HG03060 (cell line): ENCODE measurements around the gene TBCE.

Source experiments
- ATAC-seq: cut with Tn5 transposase; IDR thresholded peaks from one replicate; pipeline ENCODE4 v1.9.1; 2021; ENCODE audit warnings: low read depth, moderate number of reproducible peaks; ENCODE audit not compliant: unreplicated experiment

Gene TBCE, protein sequence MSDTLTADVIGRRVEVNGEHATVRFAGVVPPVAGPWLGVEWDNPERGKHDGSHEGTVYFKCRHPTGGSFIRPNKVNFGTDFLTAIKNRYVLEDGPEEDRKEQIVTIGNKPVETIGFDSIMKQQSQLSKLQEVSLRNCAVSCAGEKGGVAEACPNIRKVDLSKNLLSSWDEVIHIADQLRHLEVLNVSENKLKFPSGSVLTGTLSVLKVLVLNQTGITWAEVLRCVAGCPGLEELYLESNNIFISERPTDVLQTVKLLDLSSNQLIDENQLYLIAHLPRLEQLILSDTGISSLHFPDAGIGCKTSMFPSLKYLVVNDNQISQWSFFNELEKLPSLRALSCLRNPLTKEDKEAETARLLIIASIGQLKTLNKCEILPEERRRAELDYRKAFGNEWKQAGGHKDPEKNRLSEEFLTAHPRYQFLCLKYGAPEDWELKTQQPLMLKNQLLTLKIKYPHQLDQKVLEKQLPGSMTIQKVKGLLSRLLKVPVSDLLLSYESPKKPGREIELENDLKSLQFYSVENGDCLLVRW

GRCh38 chr1:235367000-235367908, at the start of gene TBCE:
TBCE (plus strand) TSS chr1:235367427; CDS start chr1:235380050, 12,623 bp downstream.
- peak; percentile 96 for ATAC-seq

- no peak for ATAC-seq
Observed at GRCh38 chr1:235319255-235319654, 48.0 kb upstream of the TBCE start.

DNA sequence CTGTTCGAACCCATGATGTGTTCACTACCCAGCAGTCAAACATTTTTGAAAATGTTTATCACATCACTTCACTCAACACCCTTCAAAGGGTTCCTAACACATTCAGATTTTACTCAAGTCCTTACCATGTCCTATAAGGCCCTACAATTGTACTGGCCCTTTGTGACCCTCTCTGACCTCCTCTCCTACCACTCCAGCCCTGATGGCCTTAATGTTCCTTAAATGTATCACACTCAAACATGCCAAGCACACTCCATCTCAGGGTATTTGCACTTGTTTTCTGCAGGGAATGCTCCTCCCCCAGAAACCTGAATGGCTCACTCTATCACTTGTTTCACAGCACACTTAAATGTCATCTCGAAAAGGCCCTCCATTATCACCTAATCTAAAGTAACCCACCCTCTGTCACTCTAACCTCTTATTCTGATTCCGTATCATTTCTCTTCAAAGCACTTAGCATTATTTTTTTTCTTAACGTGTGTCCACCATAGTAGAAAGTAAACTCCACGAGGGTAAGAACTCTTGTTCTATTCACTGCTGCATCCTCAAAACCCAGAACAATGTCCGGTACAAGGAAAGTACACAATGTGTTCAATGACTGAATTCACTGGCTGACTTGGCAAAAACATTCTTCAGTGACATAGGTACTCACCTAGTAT, 46.6 kb upstream of the TBCE start:
- ATAC-seq = no peak

DNA sequence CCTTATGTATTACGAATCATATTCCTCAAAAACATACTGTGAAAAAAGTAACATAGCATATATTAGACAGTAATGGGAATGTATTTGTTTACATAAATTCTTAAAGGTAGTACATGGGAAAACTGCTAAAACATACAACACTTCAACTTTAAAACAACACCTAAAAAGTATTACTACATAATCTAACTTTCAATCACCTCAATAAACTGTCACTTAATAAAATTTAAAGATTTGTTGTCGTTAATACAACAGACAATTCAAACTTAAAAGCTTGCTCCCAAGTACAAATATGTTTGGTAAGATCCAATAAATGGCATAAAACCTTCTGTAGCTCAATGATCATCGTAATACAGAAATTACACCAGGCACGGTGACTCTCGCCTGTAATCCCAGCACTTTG, 42.9 kb upstream of the TBCE start:
- no peak for ATAC-seq

GRCh38 chr1:235325139-235325538, 42.1 kb upstream of the TBCE start:
- ATAC-seq = no peak

DNA sequence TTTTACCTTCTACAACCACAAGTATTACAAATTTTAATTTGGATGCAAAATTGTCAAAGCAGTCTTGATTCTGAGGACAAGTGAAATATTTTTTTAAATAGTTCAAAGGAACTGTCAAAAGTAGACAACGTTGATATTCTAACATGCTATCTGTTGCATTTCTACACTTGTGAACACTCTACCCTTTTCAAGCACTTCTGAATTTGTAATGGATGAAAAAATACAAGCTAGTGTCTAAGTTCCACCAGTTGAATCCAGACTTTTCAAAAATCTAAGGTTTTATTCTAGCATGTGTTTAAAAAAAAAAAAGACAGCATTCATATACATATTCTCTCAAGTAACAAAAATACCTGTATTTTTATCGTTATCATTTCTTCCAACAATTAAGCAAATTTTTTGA, 41.4 kb upstream of the TBCE start:
- no peak for ATAC-seq

- no peak for ATAC-seq
Observed at GRCh38 chr1:235326719-235327558, 40.3 kb upstream of the TBCE start.

- no peak for ATAC-seq
Observed at GRCh38 chr1:235327559-235328270, 39.5 kb upstream of the TBCE start, which contains the start of gene ARID4B. ARID4B (minus strand) TSS chr1:235328179; CDS start chr1:235326919, 1,260 bp downstream.

DNA sequence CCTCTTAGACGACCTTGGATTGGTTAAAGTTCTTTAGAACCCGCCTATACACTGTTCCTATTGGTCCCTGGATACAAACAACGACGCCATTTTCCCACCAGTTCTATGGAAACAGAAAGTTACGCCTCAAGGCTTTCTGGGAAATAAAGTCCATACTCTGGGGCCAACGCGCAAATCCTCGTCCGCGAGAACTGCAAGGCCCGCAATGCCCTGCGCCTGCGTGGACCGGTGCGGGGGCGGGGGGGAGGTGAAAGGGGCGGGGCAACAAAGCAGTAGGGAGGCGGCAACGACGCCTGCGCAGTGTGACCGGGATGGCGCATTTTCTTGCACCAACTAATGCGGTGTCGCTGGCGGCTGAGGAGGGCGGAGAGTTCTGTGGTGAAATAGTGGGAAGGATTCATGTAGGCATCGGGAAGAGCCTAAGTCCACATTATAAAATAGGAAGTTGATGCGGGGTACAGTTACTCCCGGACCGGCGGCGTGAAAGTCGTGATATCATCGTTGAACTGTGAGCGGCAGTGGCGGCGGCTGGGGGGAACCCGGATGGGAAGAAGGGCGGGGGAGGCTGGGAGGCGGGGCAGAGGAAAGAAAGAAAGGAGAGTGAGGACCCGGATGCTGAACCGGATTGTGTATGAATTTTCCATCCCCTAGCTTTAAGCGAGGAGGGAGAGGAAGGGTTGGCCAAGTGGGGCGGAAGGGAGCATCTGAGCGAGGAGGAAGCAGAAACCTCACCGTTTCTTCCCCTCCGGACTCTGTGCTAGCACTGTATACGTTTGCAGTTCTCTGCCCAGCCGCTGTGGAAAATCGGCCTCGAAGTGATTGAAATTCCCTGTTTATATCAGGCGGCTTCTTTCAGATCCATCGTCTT, 38.7 kb upstream of the TBCE start, which contains the start of gene GGPS1:
Gene GGPS1, plus strand, starts transcription at position 300 of the 868 bp plus-strand sequence. CDS start 6,695 bp downstream, outside the sequence.
- peak; percentile 73 for ATAC-seq

GRCh38 chr1:235329139-235329902, 37.9 kb upstream of the TBCE start:
- ATAC-seq = peak; percentile 11

GRCh38 chr1:235330918-235331285, 36.3 kb upstream of the TBCE start:
- ATAC-seq = no peak

DNA sequence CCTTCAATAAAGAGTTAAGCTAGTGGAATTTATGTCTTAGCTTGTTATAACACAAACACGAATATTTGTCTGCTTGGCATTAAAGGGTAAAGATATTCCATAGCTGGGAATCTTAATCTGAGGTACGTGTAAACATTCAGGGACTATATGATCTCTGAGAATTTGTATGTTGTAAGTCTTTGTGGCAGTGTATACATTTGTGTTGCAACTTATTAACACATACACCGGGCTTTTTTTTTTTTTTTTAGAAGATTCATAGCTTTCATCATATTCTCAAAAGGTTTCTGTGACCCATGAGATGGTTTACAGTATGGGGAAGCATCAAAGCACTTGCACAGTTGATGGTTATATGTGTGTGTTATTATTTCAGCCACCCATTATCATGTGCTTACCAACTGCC, 35.8 kb upstream of the TBCE start:
- ATAC-seq = no peak

- no peak for ATAC-seq
Observed at GRCh38 chr1:235336903-235337302, 30.3 kb upstream of the TBCE start.

- no peak for ATAC-seq
Observed at GRCh38 chr1:235339746-235340145, 27.5 kb upstream of the TBCE start.

- ATAC-seq = no peak
Observed at GRCh38 chr1:235341334-235341733, 25.9 kb upstream of the TBCE start.

GRCh38 chr1:235342039-235342438, 25.2 kb upstream of the TBCE start:
- ATAC-seq = no peak

DNA sequence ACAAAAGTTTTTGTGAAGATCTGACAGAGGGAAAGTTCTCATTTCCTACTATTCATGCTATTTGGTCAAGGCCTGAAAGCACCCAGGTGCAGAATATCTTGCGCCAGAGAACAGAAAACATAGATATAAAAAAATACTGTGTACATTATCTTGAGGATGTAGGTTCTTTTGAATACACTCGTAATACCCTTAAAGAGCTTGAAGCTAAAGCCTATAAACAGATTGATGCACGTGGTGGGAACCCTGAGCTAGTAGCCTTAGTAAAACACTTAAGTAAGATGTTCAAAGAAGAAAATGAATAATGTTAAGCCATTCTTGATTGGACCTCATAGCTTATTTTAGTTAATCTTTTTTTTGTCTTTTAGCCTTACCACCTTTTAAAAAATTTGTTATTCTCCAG, 24.8 kb upstream of the TBCE start:
- ATAC-seq = no peak
